IgD-negative memory B cell (primary cell): ENCODE measurements around the gene NUP98. TPM values are rescaled to one million over a fixed set of nuclear protein-coding genes. Genes with fewer than 3 reads are reported as not detected.
"Not testable (repeated sequence)": the region's sequence is repeated elsewhere in the genome, so short reads cannot be mapped to it uniquely, and the experiment has no call there.

ENCODE experiments used
- H3K27ac Mint-ChIP-seq, 3 donors: one replicate each; pipeline ENCODE4 v1.8.0; 2020 to 2022; ENCODE audit warnings: mild to moderate bottlenecking in 3 of 3, mixed read lengths in 3 of 3, moderate library complexity in 1 of 3
- H3K27me3 Mint-ChIP-seq: one replicate; pipeline ENCODE4 v1.8.0; 2021; ENCODE audit warnings: mixed read lengths
- H3K36me3 Mint-ChIP-seq: one replicate; pipeline ENCODE4 v1.8.0; 2020; ENCODE audit warnings: mild to moderate bottlenecking, mixed read lengths
- H3K4me1 Mint-ChIP-seq, 3 donors: one replicate each; pipeline ENCODE4 v1.8.0; 2020 to 2022; ENCODE audit warnings: mixed read lengths in 3 of 3, mild to moderate bottlenecking in 1 of 3
- H3K4me3 Mint-ChIP-seq, 4 donors: one replicate each; pipeline ENCODE4 v1.8.0; 2020 to 2022; ENCODE audit warnings: mild to moderate bottlenecking in 4 of 4, mixed read lengths in 4 of 4, moderate library complexity in 3 of 4
- H3K9me3 Mint-ChIP-seq, 3 donors: one replicate each; pipeline ENCODE4 v1.8.0; 2020 to 2021; ENCODE audit warnings: mixed read lengths in 3 of 3, mild to moderate bottlenecking in 1 of 3
- polyA plus RNA-seq: library from polyadenylated mRNA; unstranded; fragments of 300-500 nt; fragmentation: Illumina TruSeq; gene quantifications from one replicate; pipeline ENCODE4 v1.2.3, GENCODE V29; 2021

The NUP98 gene
- polyA plus RNA-seq, 1 donor from 2014 or later = 34.0 TPM

DNA sequence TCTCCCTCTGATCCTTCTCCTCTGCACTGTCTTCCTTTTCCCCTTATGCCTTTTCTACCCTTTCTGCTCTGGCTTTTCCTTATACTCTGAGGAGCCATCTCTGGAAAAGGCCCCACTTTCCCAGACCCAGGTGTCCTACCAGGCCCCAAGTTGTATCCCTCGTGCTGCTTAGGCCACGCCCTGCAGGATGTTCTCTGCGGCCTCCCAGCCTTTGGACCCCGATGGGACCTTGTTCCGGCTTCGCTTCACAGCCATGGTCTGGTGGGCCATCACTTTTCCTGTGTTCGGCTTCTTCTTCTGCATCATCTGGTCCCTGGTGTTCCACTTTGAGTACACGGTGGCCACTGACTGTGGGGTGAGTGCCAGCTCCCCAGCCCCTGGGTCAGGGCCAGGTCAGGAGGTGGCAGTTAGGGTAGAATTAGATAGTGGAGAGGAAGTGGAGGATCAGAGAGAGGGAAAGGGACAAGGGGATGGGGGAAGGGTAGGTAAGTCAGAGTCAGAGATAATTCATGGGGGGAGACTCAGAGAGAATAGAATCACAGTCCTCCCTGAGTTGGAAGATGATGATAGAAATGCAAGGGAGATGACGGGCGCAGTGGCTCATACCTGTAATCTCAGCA lies 19.9 kb upstream of the NUP98 start:
- Mint-ChIP-seq H3K27ac (peak overlapping the region in 1 of 3 donors; percentile 82), H3K9me3 (no peaks in the 10 kb centered on the region), H3K4me3 (peak overlapping the region in 1 of 4 donors; percentile 70), H3K27me3 (no peaks in the 10 kb centered on the region), H3K4me1 (peaks cover 0 to 1% (median 0%) of the 10 kb centered on the region in 3 donors), H3K36me3 (peaks cover 2% of the 10 kb centered on the region)

DNA sequence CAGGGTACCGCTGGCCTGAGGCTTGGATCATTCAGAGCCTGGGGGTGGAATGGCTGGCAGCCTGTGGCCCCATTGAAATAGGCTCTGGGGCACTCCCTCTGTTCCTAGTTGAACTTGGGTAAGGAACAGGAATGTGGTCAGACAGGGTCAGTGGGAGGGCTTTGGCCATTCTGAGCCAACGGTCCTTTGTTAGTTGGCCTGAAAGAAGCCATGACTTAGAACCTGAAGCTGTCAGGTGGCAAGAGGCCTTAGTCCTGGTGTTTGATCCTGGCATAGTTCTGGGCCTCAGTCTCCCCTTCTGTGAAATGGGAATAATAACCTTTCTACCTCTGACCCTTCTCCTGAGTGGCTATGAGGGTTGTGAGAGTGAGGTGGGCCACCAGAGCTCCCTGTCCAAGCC lies 19.3 kb upstream of the NUP98 start:
- H3K4me1 Mint-ChIP-seq = peaks cover 0 to 1% (median 0%) of the 10 kb centered on the region in 3 donors
- no peak overlapping the region for H3K4me3 Mint-ChIP-seq
- peak overlapping the region in 1 of 3 donors; percentile 82 for H3K27ac Mint-ChIP-seq
- peaks cover 2% of the 10 kb centered on the region for H3K36me3 Mint-ChIP-seq
- H3K9me3 Mint-ChIP-seq = no peaks in the 10 kb centered on the region
- no peaks in the 10 kb centered on the region for H3K27me3 Mint-ChIP-seq

GRCh38 chr11:3815845-3816244 lies 18.5 kb upstream of the NUP98 start:
- Mint-ChIP-seq H3K4me1 (peaks cover 0 to 3% (median 0%) of the 10 kb centered on the region in 3 donors), H3K27me3 (no peaks in the 10 kb centered on the region), H3K36me3 (peaks cover 2% of the 10 kb centered on the region), H3K9me3 (no peaks in the 10 kb centered on the region), H3K4me3 (no peak overlapping the region), H3K27ac (peak overlapping the region in 1 of 3 donors; percentile 92)

DNA sequence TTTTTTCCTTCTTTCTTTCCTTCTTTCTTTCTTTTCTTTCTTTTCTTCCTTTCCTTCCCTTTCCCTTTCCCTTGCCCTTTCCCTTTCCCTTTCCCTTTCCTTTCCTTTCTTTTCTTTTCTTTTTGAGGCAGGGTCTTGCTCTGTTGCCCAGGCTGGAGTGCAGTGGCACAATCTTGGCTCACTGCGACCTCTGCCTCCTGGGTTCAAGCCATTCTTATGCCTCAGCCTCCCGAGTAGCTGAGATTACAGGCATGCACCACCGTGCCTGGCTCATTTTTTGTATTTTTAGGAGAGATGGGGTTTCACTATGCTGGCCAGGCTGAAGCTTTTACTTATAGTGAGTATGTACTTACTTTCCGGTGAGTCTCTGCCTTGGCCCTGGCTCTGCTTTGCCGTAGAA lies 17.5 kb upstream of the NUP98 start:
- H3K9me3 Mint-ChIP-seq, H3K4me1 Mint-ChIP-seq, H3K4me3 Mint-ChIP-seq, H3K36me3 Mint-ChIP-seq, H3K27me3 Mint-ChIP-seq: not testable (repeated sequence)
- peak overlapping the region in 1 of 3 donors; percentile 64 for H3K27ac Mint-ChIP-seq

DNA sequence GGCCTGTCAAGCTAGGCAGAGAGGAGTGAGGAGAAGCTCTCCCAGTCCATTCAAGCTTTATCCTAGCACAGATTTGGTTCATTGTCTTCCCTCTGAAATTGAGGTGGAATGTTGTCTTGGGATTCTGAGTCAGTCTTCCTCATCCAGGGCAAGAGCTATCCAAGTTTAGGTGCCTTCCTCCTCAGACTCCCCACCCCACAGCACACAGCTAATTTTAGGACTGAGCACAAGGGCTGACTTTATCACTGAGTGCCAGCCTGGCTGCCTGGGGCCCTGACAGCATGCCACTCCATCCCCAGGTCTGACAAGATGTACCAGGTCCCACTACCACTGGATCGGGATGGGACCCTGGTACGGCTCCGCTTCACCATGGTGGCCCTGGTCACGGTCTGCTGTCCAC lies 13.6 kb upstream of the NUP98 start:
- Mint-ChIP-seq H3K4me3 (peak overlapping the region in 1 of 4 donors; percentile 43), H3K36me3 (peaks cover 2% of the 10 kb centered on the region), H3K27me3 (no peaks in the 10 kb centered on the region), H3K4me1 (peaks cover 3 to 10% (median 7%) of the 10 kb centered on the region in 3 donors), H3K27ac (no peak overlapping the region), H3K9me3 (no peaks in the 10 kb centered on the region)

DNA sequence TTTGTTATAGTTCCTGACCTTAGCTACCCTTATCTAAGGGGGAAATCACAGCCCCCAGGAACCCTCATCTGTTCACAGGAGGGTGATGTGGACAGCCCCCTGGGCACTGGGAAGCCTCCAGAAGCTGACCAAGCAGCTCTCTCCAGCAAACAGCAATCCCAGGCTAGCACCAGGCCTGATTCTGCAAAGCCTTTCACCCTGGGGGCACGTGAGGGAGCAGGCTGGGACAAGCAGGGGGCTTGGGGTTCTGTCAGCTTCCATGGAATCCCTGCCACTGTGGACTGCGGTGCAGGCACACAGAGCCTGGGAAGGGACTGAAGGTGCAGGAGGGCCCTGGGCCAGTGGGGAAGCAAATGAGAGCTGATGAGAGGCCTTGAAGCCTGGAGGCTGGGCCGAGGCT lies 13.1 kb upstream of the NUP98 start:
- Mint-ChIP-seq H3K9me3 (no peaks in the 10 kb centered on the region), H3K36me3 (peaks cover 2% of the 10 kb centered on the region), H3K27me3 (no peaks in the 10 kb centered on the region), H3K27ac (no peak overlapping the region), H3K4me3 (peak overlapping the region in 1 of 4 donors; percentile 43), H3K4me1 (peaks cover 3 to 10% (median 7%) of the 10 kb centered on the region in 3 donors)

- Mint-ChIP-seq H3K36me3 (peaks cover 2% of the 10 kb centered on the region), H3K4me3 (peak overlapping the region in 2 of 4 donors; percentile 43 to 93), H3K9me3 (no peaks in the 10 kb centered on the region), H3K27ac (no peak overlapping the region), H3K27me3 (no peaks in the 10 kb centered on the region), H3K4me1 (peaks cover 3 to 10% (median 7%) of the 10 kb centered on the region in 3 donors)
Measured at GRCh38 chr11:3809624-3809928, 12.2 kb upstream of the NUP98 start.

- H3K27me3 Mint-ChIP-seq = no peaks in the 10 kb centered on the region
- H3K36me3 Mint-ChIP-seq = peaks cover 2% of the 10 kb centered on the region
- peak overlapping the region; percentile 64 to 87 (median 71) for H3K27ac Mint-ChIP-seq
- peak overlapping the region; percentile 91 to 99 (median 94) for H3K4me3 Mint-ChIP-seq
- H3K4me1 Mint-ChIP-seq = peaks cover 3 to 10% (median 7%) of the 10 kb centered on the region in 3 donors
- no peaks in the 10 kb centered on the region for H3K9me3 Mint-ChIP-seq
Measured at GRCh38 chr11:3808861-3809623, 11.7 kb upstream of the NUP98 start.

DNA sequence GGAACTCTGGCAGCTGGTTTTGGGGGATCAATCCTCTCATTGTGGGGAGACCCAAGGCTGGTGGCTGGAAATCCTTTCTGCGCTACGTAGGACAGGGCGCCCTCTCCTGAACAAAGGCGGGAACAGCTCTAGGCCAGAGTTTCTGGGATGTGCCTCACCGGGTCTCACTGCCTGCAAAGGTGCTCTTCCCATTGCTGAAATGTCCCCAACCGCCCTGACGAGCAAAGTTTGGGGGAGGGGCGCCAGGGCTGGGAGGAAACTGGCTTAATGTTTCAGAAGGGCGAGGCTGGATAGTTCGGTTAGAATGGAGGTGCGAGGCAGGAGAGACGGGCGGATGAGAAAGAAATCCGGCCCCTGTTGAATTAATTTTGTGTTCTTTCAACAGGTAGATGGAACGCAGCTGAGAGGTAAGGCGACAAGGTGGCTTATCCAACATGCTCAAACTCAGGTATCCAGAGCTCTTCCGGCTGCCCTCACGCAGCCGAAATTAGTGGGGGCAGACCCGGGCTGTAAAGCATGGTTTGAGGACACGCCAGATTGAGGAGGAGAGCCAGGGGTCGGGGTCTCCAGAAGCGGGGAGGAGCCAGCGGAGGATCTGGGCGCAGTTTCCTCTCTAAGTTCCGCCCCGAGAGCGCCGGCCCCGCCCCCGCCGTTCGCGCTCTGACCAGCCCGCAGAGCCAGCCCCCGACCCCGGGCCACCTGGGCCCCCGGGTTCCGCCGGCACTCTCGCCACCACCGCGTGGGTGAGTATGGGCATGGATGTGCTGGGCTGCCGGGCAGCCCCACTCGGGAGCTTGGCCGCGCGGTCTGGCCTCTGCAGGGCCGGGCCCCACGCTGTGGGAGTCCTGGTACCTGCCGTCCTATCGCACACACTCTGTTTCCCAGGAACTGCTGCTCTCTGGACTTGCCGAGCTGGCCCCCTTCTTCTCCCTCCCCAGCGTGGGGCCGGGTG lies 10.8 kb upstream of the NUP98 start, which contains the start of gene PGAP2:
Gene PGAP2, plus strand, starts transcription at position 652 of the 952 bp plus-strand sequence. CDS start 2,700 bp downstream, outside the sequence.
- Mint-ChIP-seq H3K36me3 (peaks cover 2% of the 10 kb centered on the region), H3K9me3 (no peaks in the 10 kb centered on the region), H3K4me3 (peak within 1 kb of the TSS; percentile 91 to 99 (median 97)), H3K4me1 (peaks cover 3 to 10% (median 7%) of the 10 kb centered on the region in 3 donors), H3K27ac (peak within 1 kb of the TSS; percentile 78 to 98 (median 88)), H3K27me3 (no peaks in the 10 kb centered on the region)

- H3K4me3 Mint-ChIP-seq = peak overlapping the region in 1 of 4 donors; percentile 45
- no peaks in the 10 kb centered on the region for H3K36me3 Mint-ChIP-seq
- H3K9me3 Mint-ChIP-seq = no peaks in the 10 kb centered on the region
- peaks cover 1 to 5% (median 4%) of the 10 kb centered on the region in 3 donors for H3K4me1 Mint-ChIP-seq
- H3K27me3 Mint-ChIP-seq = no peaks in the 10 kb centered on the region
- H3K27ac Mint-ChIP-seq = no peak overlapping the region
Measured at GRCh38 chr11:3803726-3804495, 6.6 kb upstream of the NUP98 start.

- Mint-ChIP-seq H3K4me3 (peak overlapping the region in 1 of 4 donors; percentile 14), H3K4me1 (peaks cover 4 to 5% (median 4%) of the 10 kb centered on the region in 3 donors), H3K36me3 (no peaks in the 10 kb centered on the region), H3K27me3 (no peaks in the 10 kb centered on the region), H3K27ac (peak overlapping the region in 1 of 3 donors; percentile 20), H3K9me3 (no peaks in the 10 kb centered on the region)
Measured at GRCh38 chr11:3802011-3802790, 4.8 kb upstream of the NUP98 start.

- no peaks in the 10 kb centered on the region for H3K27me3 Mint-ChIP-seq
- H3K27ac Mint-ChIP-seq = peak overlapping the region in 1 of 3 donors; percentile 63
- peak overlapping the region in 1 of 4 donors; percentile 88 for H3K4me3 Mint-ChIP-seq
- H3K4me1 Mint-ChIP-seq = peaks cover 14 to 21% (median 18%) of the 10 kb centered on the region in 3 donors
- H3K9me3 Mint-ChIP-seq = no peaks in the 10 kb centered on the region
- H3K36me3 Mint-ChIP-seq = no peaks in the 10 kb centered on the region
Measured at GRCh38 chr11:3799873-3800272, 2.5 kb upstream of the NUP98 start.

DNA sequence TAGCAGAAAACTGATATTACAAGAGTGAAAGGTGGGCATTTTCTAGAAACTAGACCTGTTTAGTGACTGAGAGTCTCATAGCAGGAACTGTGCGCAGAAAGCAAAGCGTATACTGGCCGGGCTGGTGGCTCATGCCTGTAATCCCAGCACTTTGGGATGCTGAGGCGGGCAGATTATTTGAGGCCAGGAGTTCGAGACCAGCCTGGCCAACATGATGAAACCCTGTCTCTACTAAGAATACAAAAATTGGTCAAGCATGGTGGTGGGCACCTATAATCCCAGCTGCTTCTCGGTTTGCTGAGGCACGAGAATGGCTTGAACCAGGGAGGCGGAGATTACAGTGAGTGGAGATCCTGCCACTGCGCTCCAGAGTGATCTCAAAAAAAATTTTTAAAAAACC lies 1.8 kb upstream of the NUP98 start:
- Mint-ChIP-seq H3K9me3 (no peaks in the 10 kb centered on the region), H3K27me3 (no peaks in the 10 kb centered on the region), H3K4me3 (peak overlapping the region; percentile 12 to 98 (median 90)), H3K27ac (peak overlapping the region in 1 of 3 donors; percentile 46), H3K4me1 (peaks cover 17 to 21% (median 21%) of the 10 kb centered on the region in 3 donors), H3K36me3 (no peaks in the 10 kb centered on the region)
